Spinal cord (tissue), 10 donors: ENCODE measurements around the gene TSC2. TPM values are rescaled to one million over a fixed set of nuclear protein-coding genes. Genes with fewer than 3 reads are reported as not detected.
A peak's percentile ranks its signal among the peaks of the same experiment; 100 is the strongest.
"Not testable (repeated sequence)": the region's sequence is repeated elsewhere in the genome, so short reads cannot be mapped to it uniquely, and the experiment has no call there.

Experiments used
- DNase-seq, 6 donors: peaks; one replicate each; pipeline versions ENCODE4 v3.0.0 to v3.0.0-alpha.2; 2013 to 2015; ENCODE audit warnings: low spot score in 6 of 6, low read depth in 4 of 6
- H3K27ac ChIP-seq: one replicate; pipeline ENCODE4 v1.5.1; 2013; ENCODE audit warnings: low read depth, low read length, control low read depth
- H3K27me3 ChIP-seq: one replicate; pipeline ENCODE4 v1.6.1; 2013; ENCODE audit warnings: low read length; ENCODE audit not compliant: control insufficient read depth, insufficient read depth
- H3K36me3 ChIP-seq: one replicate; pipeline ENCODE4 v1.6.1; 2013; ENCODE audit warnings: low read length; ENCODE audit not compliant: control insufficient read depth, insufficient read depth
- H3K4me1 ChIP-seq: one replicate; pipeline ENCODE4 v1.6.1; 2013; ENCODE audit warnings: low read length; ENCODE audit not compliant: control insufficient read depth, insufficient read depth
- H3K4me3 ChIP-seq: one replicate; pipeline ENCODE4 v1.5.1; 2013; ENCODE audit warnings: low read depth, low read length, control low read depth
- H3K9me3 ChIP-seq: one replicate; pipeline ENCODE4 v1.6.1; 2013; ENCODE audit warnings: low read length; ENCODE audit not compliant: control insufficient read depth, insufficient read depth
- WGBS: methylation state at CpG from one replicate; pipeline ENCODE4 v1.1.5; 2013; ENCODE audit warnings: missing lambda C conversion rate; ENCODE audit not compliant: insufficient coverage; 5-methylcytosine and 5-hydroxymethylcytosine counted together
- polyA plus RNA-seq, 2 donors: library from polyadenylated mRNA; unstranded; fragments of 120-200 nt; gene quantifications; one replicate each; pipeline ENCODE4 v1.2.1, GENCODE V29; 2013; ENCODE audit not compliant: insufficient read length in 2 of 2
- small RNA-seq: library from RNA; depleted of rRNA; stranded (forward); fragments of <200 nt; gene quantifications from one replicate; pipeline ENCODE3, GENCODE V24; 2014; ENCODE audit warnings: low replicate concordance
- total RNA-seq, 2 donors: library from RNA; depleted of rRNA in 1 of 2; stranded (reverse); fragments of 120-200 nt in 1 of 2; fragments of >200 nt in 1 of 2; gene quantifications; one replicate each; pipeline versions ENCODE4 v1.2.3 to v1.2.4, GENCODE V29; 2013 to 2014
- donor health status: healthy.

The TSC2 gene
- total and polyA plus RNA-seq, 4 donors, result 39.6 to 231 (median 117) TPM

GRCh38 chr16:2129890-2130447 lies 82.2 kb downstream of the TSC2 start:
- WGBS, result 77% methylated on average over 9 of the region's 22 CpGs
- H3K4me1 ChIP-seq, result peaks cover 43% of the 10 kb centered on the region
- H3K27me3 ChIP-seq, H3K4me3 ChIP-seq, H3K9me3 ChIP-seq, DNase-seq, H3K27ac ChIP-seq: not testable (repeated sequence)
- H3K36me3 ChIP-seq, result peaks cover 12% of the 10 kb centered on the region

- not testable (repeated sequence) for H3K36me3 ChIP-seq, H3K27ac ChIP-seq, H3K4me3 ChIP-seq, H3K27me3 ChIP-seq, H3K9me3 ChIP-seq, DNase-seq
- H3K4me1 ChIP-seq, result peaks cover 12% of the 10 kb centered on the region
- WGBS, result 81% methylated on average over 4 of the region's 12 CpGs
These were observed 86.0 kb downstream of the TSC2 start for GRCh38 chr16:2133797-2134196.

GRCh38 chr16:2135071-2135470 lies 87.3 kb downstream of the TSC2 start:
- peak overlapping the region; percentile 40 for H3K27ac ChIP-seq
- not testable (repeated sequence) for H3K4me1 ChIP-seq, H3K36me3 ChIP-seq, H3K27me3 ChIP-seq, H3K9me3 ChIP-seq
- WGBS, result 0% methylated on average over 13 of the region's 42 CpGs
- peak in 1 of 6 donors; percentile 34 for DNase-seq
- H3K4me3 ChIP-seq, result peak overlapping the region; percentile 44

GRCh38 chr16:2135770-2136490 lies 88.1 kb downstream of the TSC2 start, which contains the start of gene PKD1:
TSS of gene PKD1 (minus strand) at chr16:2135898. CDS start at chr16:2135689, 209 bp downstream.
- H3K36me3 ChIP-seq, result not testable (repeated sequence)
- WGBS, result 0% methylated on average over 31 of the region's 81 CpGs
- H3K27ac ChIP-seq, result peak within 1 kb of the TSS; percentile 83

More at GRCh38 chr16:2135770-2136490, 88.1 kb downstream of the TSC2 start, which contains the start of gene PKD1:
- peak; percentile 79 to 97 (median 85) for DNase-seq
- not testable (repeated sequence) for H3K9me3 ChIP-seq, H3K27me3 ChIP-seq
- Histone ChIP-seq H3K4me1 (peaks cover 16% of the 10 kb centered on the region), H3K4me3 (peak within 1 kb of the TSS; percentile 44)

Small RNA genes within 50 kb of the gene (small RNA-seq; reads per million reads assigned to genes)
- gene MIR1225, result 0.16 reads per million
- gene MIR3180-5, result not detected
- not detected for gene MIR4516
- not detected for gene RF00019
- gene RN7SL219P, result not detected

Other genes with a start within 250 kb of the TSC2 start
- gene HAGH, start 221.2 kb upstream of the TSC2 start, total RNA-seq, result 10 to 100 TPM; 68.6 to 84.1 TPM
- 10 to 100 TPM; 97.6 to 99.3 TPM for gene HAGH, start 221.2 kb upstream of the TSC2 start, polyA plus RNA-seq
- gene FAHD1, start 220.8 kb upstream of the TSC2 start, total RNA-seq, result 10 to 100 TPM; 35.6 to 38.5 TPM
- gene FAHD1, start 220.8 kb upstream of the TSC2 start, polyA plus RNA-seq, result 10 to 100 TPM; 29.8 to 39.0 TPM
- 1 to 10 TPM in 1 of 2 donors, under 1 TPM in 1; 0.83 to 2.6 TPM for gene MEIOB, start 175.8 kb upstream of the TSC2 start, total RNA-seq
- gene MEIOB, start 175.8 kb upstream of the TSC2 start, polyA plus RNA-seq, result 1 to 10 TPM; 1.4 to 1.7 TPM
- not detected for gene HS3ST6, start 129.6 kb upstream of the TSC2 start, total RNA-seq
- gene HS3ST6, start 129.6 kb upstream of the TSC2 start, polyA plus RNA-seq, result not detected
- gene MSRB1, start 104.8 kb upstream of the TSC2 start, total RNA-seq, result 10 to 100 TPM; 10.0 to 10.3 TPM
- 10 to 100 TPM; 24.5 to 25.8 TPM for gene MSRB1, start 104.8 kb upstream of the TSC2 start, polyA plus RNA-seq
- gene RPL3L, start 93.3 kb upstream of the TSC2 start, total RNA-seq, result under 1 TPM in 1 of 2 donors, not detected in 1; 0.06 TPM
- under 1 TPM in 1 of 2 donors, not detected in 1; 0.32 TPM for gene RPL3L, start 93.3 kb upstream of the TSC2 start, polyA plus RNA-seq
- 100 to 1,000 TPM in 1 of 2 donors, 10 to 100 TPM in 1; 78.7 to 146 TPM for gene NDUFB10, start 88.4 kb upstream of the TSC2 start, total RNA-seq
- gene NDUFB10, start 88.4 kb upstream of the TSC2 start, polyA plus RNA-seq, result 100 to 1,000 TPM; 170 to 178 TPM
- gene RPS2, start 83.2 kb upstream of the TSC2 start, total RNA-seq, result 1,000 to 10,000 TPM in 1 of 2 donors, 100 to 1,000 TPM in 1; 682 to 1,440 TPM
- 1,000 to 10,000 TPM; 1,742 to 1,957 TPM for gene RPS2, start 83.2 kb upstream of the TSC2 start, polyA plus RNA-seq
- gene RNF151, start 81.1 kb upstream of the TSC2 start, total RNA-seq, result not detected
- gene RNF151, start 81.1 kb upstream of the TSC2 start, polyA plus RNA-seq, result not detected
- gene TBL3, start 75.9 kb upstream of the TSC2 start, total RNA-seq, result 10 to 100 TPM; 12.9 to 31.4 TPM
- gene TBL3, start 75.9 kb upstream of the TSC2 start, polyA plus RNA-seq, result 10 to 100 TPM; 32.1 to 39.0 TPM
- gene NOXO1, start 66.5 kb upstream of the TSC2 start, total RNA-seq, result under 1 TPM; 0.40 to 0.72 TPM
- 1 to 10 TPM; 1.6 to 1.7 TPM for gene NOXO1, start 66.5 kb upstream of the TSC2 start, polyA plus RNA-seq
- gene GFER, start 63.8 kb upstream of the TSC2 start, total RNA-seq, result 10 to 100 TPM in 1 of 2 donors, 1 to 10 TPM in 1; 7.2 to 24.3 TPM
- 10 to 100 TPM; 34.0 to 36.1 TPM for gene GFER, start 63.8 kb upstream of the TSC2 start, polyA plus RNA-seq
- 10 to 100 TPM; 20.1 to 71.0 TPM for gene SYNGR3, start 58.0 kb upstream of the TSC2 start, total RNA-seq
- 100 to 1,000 TPM; 109 to 111 TPM for gene SYNGR3, start 58.0 kb upstream of the TSC2 start, polyA plus RNA-seq
- 1 to 10 TPM; 5.4 to 8.2 TPM for gene ZNF598, start 38.2 kb upstream of the TSC2 start, total RNA-seq
- 10 to 100 TPM; 28.8 to 31.7 TPM for gene ZNF598, start 38.2 kb upstream of the TSC2 start, polyA plus RNA-seq
- 1 to 10 TPM in 1 of 2 donors, under 1 TPM in 1; 0.20 to 2.3 TPM for gene NPW, start 28.2 kb upstream of the TSC2 start, total RNA-seq
- 1 to 10 TPM in 1 of 2 donors, under 1 TPM in 1; 0.49 to 4.9 TPM for gene NPW, start 28.2 kb upstream of the TSC2 start, polyA plus RNA-seq
- 10 to 100 TPM; 25.6 to 52.0 TPM for gene NHERF2, start 21.1 kb upstream of the TSC2 start, total RNA-seq
- 10 to 100 TPM; 83.5 to 95.7 TPM for gene NHERF2, start 21.1 kb upstream of the TSC2 start, polyA plus RNA-seq
- gene NTHL1, start 151 bp upstream of the TSC2 start, total RNA-seq, result 10 to 100 TPM; 19.7 to 42.1 TPM
- gene NTHL1, start 151 bp upstream of the TSC2 start, polyA plus RNA-seq, result 10 to 100 TPM; 34.3 to 40.1 TPM
- 10 to 100 TPM; 68.1 to 86.2 TPM for gene PKD1, start 87.9 kb downstream of the TSC2 start, total RNA-seq
- gene PKD1, start 87.9 kb downstream of the TSC2 start, polyA plus RNA-seq, result 100 to 1,000 TPM; 201 to 289 TPM
- 1 to 10 TPM; 6.6 to 8.2 TPM for gene RAB26, start 100.6 kb downstream of the TSC2 start, total RNA-seq
- gene RAB26, start 100.6 kb downstream of the TSC2 start, polyA plus RNA-seq, result 10 to 100 TPM; 26.8 to 29.8 TPM
- 10 to 100 TPM; 20.4 to 43.1 TPM for gene TRAF7, start 107.8 kb downstream of the TSC2 start, total RNA-seq
- gene TRAF7, start 107.8 kb downstream of the TSC2 start, polyA plus RNA-seq, result 10 to 100 TPM; 59.7 to 62.6 TPM
- 10 to 100 TPM; 10.4 to 29.4 TPM for gene CASKIN1, start 148.6 kb downstream of the TSC2 start, total RNA-seq
- 10 to 100 TPM; 83.0 to 86.2 TPM for gene CASKIN1, start 148.6 kb downstream of the TSC2 start, polyA plus RNA-seq
- gene MLST8, start 157.5 kb downstream of the TSC2 start, total RNA-seq, result 10 to 100 TPM; 10.6 to 29.2 TPM
- 10 to 100 TPM; 76.6 to 80.9 TPM for gene MLST8, start 157.5 kb downstream of the TSC2 start, polyA plus RNA-seq
- gene BRICD5, start 162.9 kb downstream of the TSC2 start, total RNA-seq, result 10 to 100 TPM in 1 of 2 donors, 1 to 10 TPM in 1; 5.2 to 13.3 TPM
- 10 to 100 TPM; 21.7 to 30.5 TPM for gene BRICD5, start 162.9 kb downstream of the TSC2 start, polyA plus RNA-seq
- gene PGP, start 166.9 kb downstream of the TSC2 start, total RNA-seq, result 10 to 100 TPM; 15.9 to 16.9 TPM
- 10 to 100 TPM; 26.7 to 35.7 TPM for gene PGP, start 166.9 kb downstream of the TSC2 start, polyA plus RNA-seq
- 10 to 100 TPM; 18.0 to 29.2 TPM for gene E4F1, start 175.6 kb downstream of the TSC2 start, total RNA-seq
- 10 to 100 TPM; 29.7 to 31.9 TPM for gene E4F1, start 175.6 kb downstream of the TSC2 start, polyA plus RNA-seq
- 1 to 10 TPM; 1.9 to 2.6 TPM for gene DNASE1L2, start 188.5 kb downstream of the TSC2 start, total RNA-seq
- gene DNASE1L2, start 188.5 kb downstream of the TSC2 start, polyA plus RNA-seq, result 1 to 10 TPM; 5.2 to 6.1 TPM
- 10 to 100 TPM; 18.8 to 52.6 TPM for gene ECI1, start 203.6 kb downstream of the TSC2 start, total RNA-seq
- gene ECI1, start 203.6 kb downstream of the TSC2 start, polyA plus RNA-seq, result 10 to 100 TPM; 55.3 to 58.9 TPM
- 100 to 1,000 TPM in 1 of 2 donors, 10 to 100 TPM in 1; 72.7 to 109 TPM for gene RNPS1, start 220.1 kb downstream of the TSC2 start, total RNA-seq
- 100 to 1,000 TPM; 265 to 285 TPM for gene RNPS1, start 220.1 kb downstream of the TSC2 start, polyA plus RNA-seq